HepG2 (cell line): ENCODE data around the gene SMYD4. TPM values are rescaled to one million over a fixed set of nuclear protein-coding genes. Genes with fewer than 3 reads are reported as not detected.

Experiments used
- ATAC-seq: fragments of 200-7000 bp; cut with Tn5 transposase; 3 replicates; pipeline ENCODE4 v1.9.1; 2020; ENCODE audit warnings: mild to moderate bottlenecking, moderate library complexity
- BruUV-seq: library from RNA; stranded (reverse); fragments of 400-500 nt; replicated peaks from 2 replicates; lab custom pipeline; 2021; lab: Mats Ljungman, UMichigan
- CTCF ChIA-PET: fragments of 300-600 bp; formaldehyde crosslinking; extraction: SDS; loops from one replicate; lab custom pipeline; 2021; ENCODE audit warnings: low total read pairs, inconsistent platforms, low intra/inter-chr PET ratio; lab: Yijun Ruan, JAX
- POLR2A ChIA-PET: fragments of 350-600 bp; sonication (Branson Sonifier 250); formaldehyde crosslinking; loops from one replicate; lab custom pipeline; 2020; ENCODE audit warnings: antibody characterized with exemption, inconsistent platforms; lab: Yijun Ruan, JAX
- DNase-seq: peaks from one replicate; pipeline ENCODE4 v3.0.0-alpha.2; 2015; ENCODE audit warnings: low spot score
- FAIRE-seq: peaks from 3 replicates; lab custom pipeline; 2011; peaks lifted over from hg19 to GRCh38; lab: Jason Lieb, UNC
- H2AFZ ChIP-seq: one replicate; pipeline ENCODE4 v1.6.1; 2011; ENCODE audit warnings: low read length, inconsistent platforms
- H3K27ac ChIP-seq: fragments of 300-600 bp; 3 replicates; pipeline ENCODE4 v1.8.0; 2011; ENCODE audit warnings: mixed run types, mild to moderate bottlenecking, mixed read lengths, low read length, inconsistent platforms; ENCODE audit not compliant: insufficient read depth; ENCODE audit errors: extremely low read length
- H3K27me3 ChIP-seq, 2 experiments: fragments of 200-600 bp in 1 of 2; 2 replicates in 1 of 2; 3 replicates in 1 of 2; pipeline versions ENCODE4 v1.6.0 to v1.8.0; 2011; ENCODE audit warnings: low read length in 2 of 2, mild to moderate bottlenecking in 2 of 2, moderate library complexity in 2 of 2, inconsistent platforms in 1 of 2; ENCODE audit not compliant: insufficient read depth in 2 of 2, control insufficient read depth in 1 of 2
- H3K36me3 ChIP-seq, 2 experiments: fragments of 200-600 bp in 1 of 2; replicated peaks in 1 of 2; 2 replicates in 1 of 2; 3 replicates in 1 of 2; pipeline versions ENCODE4 v1.5.1 to v1.8.0; 2011; ENCODE audit warnings: low read length in 2 of 2, inconsistent platforms in 1 of 2; ENCODE audit not compliant: insufficient read depth in 2 of 2, control insufficient read depth in 1 of 2
- H3K4me1 ChIP-seq: 2 replicates; pipeline ENCODE4 v1.5.1; 2012; ENCODE audit warnings: low read length, inconsistent platforms; ENCODE audit not compliant: insufficient read depth
- H3K4me2 ChIP-seq: 2 replicates; pipeline ENCODE4 v1.6.0; 2011; ENCODE audit warnings: low read depth, low read length, inconsistent platforms
- H3K4me3 ChIP-seq, 3 experiments: fragments of 200-600 bp in 1 of 3; sonication (generic), shearing (Covaris generic) in 1 of 3; replicated peaks in 1 of 3; 2 replicates each; pipeline ENCODE4 v1.5.1; 2011 to 2016; ENCODE audit warnings: low read length in 3 of 3, inconsistent platforms in 2 of 3, low read depth in 2 of 3, mild to moderate bottlenecking in 2 of 3, control low read depth in 1 of 3, mixed read lengths in 1 of 3; ENCODE audit not compliant: insufficient read depth in 1 of 3
- H3K79me2 ChIP-seq: one replicate; pipeline ENCODE4 v1.6.1; 2011; ENCODE audit warnings: low read length, inconsistent platforms; ENCODE audit not compliant: insufficient read depth
- H3K9ac ChIP-seq: 2 replicates; pipeline ENCODE4 v1.6.0; 2011; ENCODE audit warnings: mild to moderate bottlenecking, low read depth, low read length, inconsistent platforms; ENCODE audit not compliant: insufficient read depth
- H3K9me3 ChIP-seq: 2 replicates; pipeline ENCODE4 v1.5.1; 2012; ENCODE audit warnings: mild to moderate bottlenecking, low read length
- H4K20me1 ChIP-seq: 2 replicates; pipeline ENCODE4 v1.6.0; 2011; ENCODE audit warnings: inconsistent platforms, mild to moderate bottlenecking, low read length, moderate library complexity; ENCODE audit not compliant: insufficient read depth
- AGO2 ChIP-seq: fragments of 200-400 bp; formaldehyde crosslinking; optimal IDR thresholded peaks from 2 replicates; pipeline ENCODE3; 2017; ENCODE audit warnings: mild to moderate bottlenecking, low read depth, low read length, moderate library complexity
- AHR ChIP-seq: IDR thresholded peaks from 2 replicates; pipeline ENCODE4 v1.6.1; 2018; ENCODE audit warnings: missing genetic modification reagents, missing compliant biosample characterization
- CENPT ChIP-seq: sonication (generic); formaldehyde crosslinking; IDR thresholded peaks from 2 replicates; pipeline ENCODE4 v1.8.0; 2022; ENCODE audit warnings: low read depth, mild to moderate bottlenecking, moderate library complexity, missing genetic modification reagents
- E2F5 ChIP-seq: sonication (generic); formaldehyde crosslinking; conservative IDR thresholded peaks from 2 replicates; pipeline ENCODE4 v1.4.0; 2020; ENCODE audit warnings: missing genetic modification reagents
- POLR2A ChIP-seq, 2 experiments: IDR thresholded peaks; 2 replicates each; pipeline ENCODE4 v1.6.1; 2011; ENCODE audit warnings: low read depth in 2 of 2, low read length in 2 of 2, mild to moderate bottlenecking in 1 of 2, moderate library complexity in 1 of 2; ENCODE audit not compliant: insufficient read depth in 1 of 2
- POLR2G ChIP-seq: fragments of 200-400 bp; formaldehyde crosslinking; IDR thresholded peaks from 2 replicates; pipeline ENCODE4 v1.6.1; 2018; ENCODE audit warnings: mild to moderate bottlenecking, low read depth, low read length, moderate library complexity
- PRDM10 ChIP-seq: sonication (generic); formaldehyde crosslinking; IDR thresholded peaks from 2 replicates; pipeline ENCODE4 v1.4.0; 2020; ENCODE audit warnings: low read depth, missing genetic modification reagents
- RBM22 ChIP-seq: fragments of 200-400 bp; formaldehyde crosslinking; optimal IDR thresholded peaks from 2 replicates; pipeline ENCODE3; 2017; ENCODE audit warnings: mild to moderate bottlenecking, low read length, moderate library complexity
- SIX1 ChIP-seq: sonication (generic); formaldehyde crosslinking; IDR thresholded peaks from 2 replicates; pipeline ENCODE4 v1.4.0; 2020; ENCODE audit warnings: missing genetic modification reagents, borderline replicate concordance
- ZEB1 ChIP-seq: IDR thresholded peaks from 2 replicates; pipeline ENCODE4 v1.6.1; 2012; ENCODE audit warnings: mild to moderate bottlenecking, low read depth, inconsistent platforms; ENCODE audit not compliant: insufficient replicate concordance
- ZFP62 ChIP-seq: sonication (generic); formaldehyde crosslinking; IDR thresholded peaks from 2 replicates; pipeline ENCODE4 v1.4.0; 2020; ENCODE audit warnings: missing genetic modification reagents
- ZMAT5 ChIP-seq: sonication (generic); formaldehyde crosslinking; IDR thresholded peaks from 2 replicates; pipeline ENCODE4 v1.5.0; 2020; ENCODE audit warnings: mild to moderate bottlenecking, low read depth, missing genetic modification reagents, borderline replicate concordance
- ZNF124 ChIP-seq: sonication (generic); formaldehyde crosslinking; IDR thresholded peaks from 2 replicates; pipeline ENCODE4 v1.4.0; 2020; ENCODE audit warnings: missing genetic modification reagents
- ZNF766 ChIP-seq: sonication (generic); formaldehyde crosslinking; IDR thresholded peaks from 2 replicates; pipeline ENCODE4 v1.5.0; 2020; ENCODE audit warnings: missing genetic modification reagents, borderline replicate concordance
- ZNF780A ChIP-seq: sonication (generic); formaldehyde crosslinking; IDR thresholded peaks from 2 replicates; pipeline ENCODE4 v1.8.0; 2022; ENCODE audit warnings: mild to moderate bottlenecking, missing genetic modification reagents, moderate library complexity
- WGBS: methylation state at CpG from one replicate; pipeline ENCODE4 v1.1.6; 2017; ENCODE audit warnings: low lambda C conversion rate; 5-methylcytosine and 5-hydroxymethylcytosine counted together
- in situ Hi-C: cut with HindIII; loops from 2 replicates; pipeline ENCODE4 v1.10.0; 2017; ENCODE audit warnings: low pct_unique_long_range_greater_than_20kb; ENCODE audit not compliant: extremely low pct_ligation_motif_present
- intact Hi-C: fragments of 100-400 bp; cut with micrococcal nuclease; formaldehyde crosslinking; loops from one replicate; pipeline ENCODE4 v1.10.0; 2022; ENCODE audit not compliant: unreplicated experiment
- polyA plus RNA-seq, 8 experiments: library from polyadenylated mRNA; depleted of rRNA in 3 of 8; stranded (reverse) in 7 of 8; unstranded in 1 of 8; fragments of >200 nt; fragmentation: Illumina TruSeq in 4 of 8; extraction: Trizol in 4 of 8; gene quantifications; 2 replicates each; pipeline versions ENCODE4 v1.2.1 to v1.2.3, GENCODE V29; 2011 to 2016; ENCODE audit warnings: low read depth in 4 of 8, missing spikeins in 1 of 8, mixed read lengths in 1 of 8; ENCODE audit not compliant: insufficient read depth in 1 of 8
- total RNA-seq, 5 experiments: library from RNA; depleted of rRNA; stranded (reverse); fragments of >200 nt; fragmentation: Illumina TruSeq; extraction: Trizol; gene quantifications; 2 replicates each; pipeline ENCODE4 v1.2.3, GENCODE V29; 2016; ENCODE audit warnings: low read depth in 1 of 5

SMYD4 gene
- total and polyA plus RNA-seq, 2 of the 13 experiments (the other 11 are each of a cell fraction or from before 2014, with no cell fraction given): 7.4 to 11.3 TPM

GRCh38 chr17:1776857-1777256 is 52.8 kb downstream of the SMYD4 start:
- H4K20me1 ChIP-seq: 0 out of 2 replicates have a peak, but pooled peaks cover 2% of the 10 kb centered on the region
- FAIRE-seq (no peak), ATAC-seq (no peak), DNase-seq (no peak)
- H3K79me2 ChIP-seq: no peaks in the 10 kb centered on the region
- H3K9ac ChIP-seq: no peak overlapping the region
- POLR2A ChIA-PET: interaction anchor here (0.7 to 4.2 kb wide), 8 partner anchors 14 to 63 kb away, joined by 3 to 42 read pairs (median 4); partner anchors contain the start of gene SERPINF1
- H3K27me3 ChIP-seq: no peaks in the 10 kb centered on the region
- no peak overlapping the region for H2AFZ ChIP-seq
- in situ Hi-C loops: no loop called here
- WGBS: 97% methylated on average over 6 of the region's 7 CpGs
- H3K36me3 ChIP-seq: peaks cover 35 to 61% of the 10 kb centered on the region in 2 experiments
- no peaks in the 10 kb centered on the region for H3K4me1 ChIP-seq
- H3K4me2 ChIP-seq: no peak overlapping the region
- BruUV-seq: no TSS peak
- TF ChIP-seq POLR2A (IDR thresholded peaks at IDR 0.05; ENCODE audit: insufficient read depth in 1 of 2, low read depth in 2 of 2, low read length in 2 of 2) (peak; percentile 2 to 26; a peak in 2 of 4 replicates), ZEB1 (no peak), AGO2 (peak; percentile 23), E2F5 (CRISPR knock-in tag) (no peak), ZNF124 (CRISPR knock-in tag) (no peak), POLR2G (peak; percentile 58), SIX1 (no peak)
- intact Hi-C loops: no loop called here
- no peaks in the 10 kb centered on the region for H3K9me3 ChIP-seq
- H3K27ac ChIP-seq: no peak overlapping the region
- H3K4me3 ChIP-seq: no peak overlapping the region
- CTCF ChIA-PET: no interaction called here

GRCh38 chr17:1776328-1776727 is 53.4 kb downstream of the SMYD4 start:
- H3K4me2 ChIP-seq: no peak overlapping the region
- no peak overlapping the region for H3K4me3 ChIP-seq
- WGBS: 95% methylated on average over 9 of the region's 10 CpGs
- peaks cover 39 to 61% of the 10 kb centered on the region in 2 experiments for H3K36me3 ChIP-seq
- H3K4me1 ChIP-seq: no peaks in the 10 kb centered on the region
- CTCF ChIA-PET: no interaction called here
- H3K9ac ChIP-seq: no peak overlapping the region
- DNase-seq (no peak), FAIRE-seq (no peak), ATAC-seq (no peak)
- in situ Hi-C loops (no loop called here), intact Hi-C loops (no loop called here)
- 0 out of 2 replicates have a peak, but pooled peaks cover 2% of the 10 kb centered on the region for H4K20me1 ChIP-seq
- H3K27ac ChIP-seq: no peak overlapping the region
- H3K9me3 ChIP-seq: no peaks in the 10 kb centered on the region
- POLR2A ChIA-PET: interaction anchor here (1.5 to 4.2 kb wide), 5 partner anchors 13 to 63 kb away, joined by 3 to 42 read pairs (median 7); partner anchors contain the start of gene SERPINF1
- no TSS peak for BruUV-seq
- no peaks in the 10 kb centered on the region for H3K79me2 ChIP-seq
- H2AFZ ChIP-seq: no peak overlapping the region
- H3K27me3 ChIP-seq: no peaks in the 10 kb centered on the region
- peak; percentile 10 for TF ChIP-seq RBM22
- no peak for TF ChIP-seq ZNF766
- TF ChIP-seq AHR (CRISPR knock-in tag): no peak
- no peak for TF ChIP-seq ZNF780A
- no peak for TF ChIP-seq CENPT
- no peak for TF ChIP-seq ZFP62 (CRISPR knock-in tag)
- TF ChIP-seq PRDM10 (CRISPR knock-in tag): no peak
- TF ChIP-seq POLR2A (IDR thresholded peaks at IDR 0.05; ENCODE audit: insufficient read depth in 1 of 2, low read depth in 2 of 2, low read length in 2 of 2): peak in 1 of 2 experiments; percentile 23; a peak in 2 of 4 replicates
- no peak for TF ChIP-seq ZMAT5 (CRISPR knock-in tag)
